GM23338 (cell line): ENCODE data around the gene LOXL4. TPM values are rescaled to one million over a fixed set of nuclear protein-coding genes. Genes with fewer than 3 reads are reported as not detected.

Experiments used
- ATAC-seq: fragments of 200-7000 bp; cut with Tn5 transposase; 3 replicates; pipeline ENCODE4 v1.9.1; 2020
- DNase-seq: peaks from one replicate; pipeline ENCODE4 v3.0.0-alpha.2; 2015; ENCODE audit warnings: low spot score
- H2AFZ ChIP-seq: fragments of 200-600 bp; sonication (generic); 2 replicates; pipeline ENCODE4 v1.8.0; 2016; ENCODE audit warnings: antibody characterized with exemption, mild to moderate bottlenecking, moderate library complexity
- H3F3A ChIP-seq: fragments of 200-600 bp; sonication (generic); replicated peaks from 2 replicates; pipeline ENCODE4 v1.8.0; 2017; ENCODE audit warnings: antibody characterized with exemption, mixed run types, low read depth
- H3K27ac ChIP-seq: fragments of 200-600 bp; sonication (generic); 2 replicates; pipeline ENCODE4 v1.6.1; 2016; ENCODE audit warnings: low read depth
- H3K27me3 ChIP-seq: fragments of 200-600 bp; sonication (generic); 2 replicates; pipeline ENCODE4 v1.8.0; 2016; ENCODE audit warnings: mild to moderate bottlenecking, mixed run types, moderate library complexity; ENCODE audit not compliant: insufficient read depth
- H3K36me3 ChIP-seq: fragments of 200-600 bp; sonication (generic); 2 replicates; pipeline ENCODE4 v1.8.0; 2016; ENCODE audit warnings: mild to moderate bottlenecking; ENCODE audit not compliant: insufficient read depth
- H3K4me1 ChIP-seq: fragments of 200-600 bp; sonication (generic); 2 replicates; pipeline ENCODE4 v1.8.0; 2016; ENCODE audit warnings: mild to moderate bottlenecking, moderate library complexity; ENCODE audit not compliant: insufficient read depth
- H3K4me2 ChIP-seq: fragments of 200-600 bp; sonication (generic); 2 replicates; pipeline ENCODE4 v1.7.1; 2017; ENCODE audit warnings: mixed run types
- H3K4me3 ChIP-seq: fragments of 200-600 bp; sonication (generic); 2 replicates; pipeline ENCODE4 v1.6.1; 2016; ENCODE audit warnings: mixed run types
- H3K79me2 ChIP-seq: fragments of 200-600 bp; sonication (generic); replicated peaks from 2 replicates; pipeline ENCODE4 v1.8.0; 2017; ENCODE audit warnings: mild to moderate bottlenecking; ENCODE audit not compliant: insufficient read depth
- H3K9me2 ChIP-seq: fragments of 200-600 bp; sonication (generic); 2 replicates; pipeline ENCODE4 v1.8.0; 2017; ENCODE audit not compliant: insufficient read depth
- H4K20me1 ChIP-seq: fragments of 200-600 bp; sonication (generic); replicated peaks from 2 replicates; pipeline ENCODE4 v1.8.0; 2017; ENCODE audit warnings: mild to moderate bottlenecking; ENCODE audit not compliant: insufficient read depth
- H3K27ac Mint-ChIP-seq: 2 replicates; pipeline ENCODE4 v1.8.0; 2020; ENCODE audit warnings: inconsistent platforms, mild to moderate bottlenecking, moderate library complexity, mixed read lengths
- H3K27me3 Mint-ChIP-seq: 3 replicates; pipeline ENCODE4 v1.8.0; 2022; ENCODE audit warnings: low read depth, mild to moderate bottlenecking, moderate library complexity, mixed read lengths, inconsistent platforms; ENCODE audit not compliant: insufficient read depth, poor library complexity
- H3K36me3 Mint-ChIP-seq: 3 replicates; pipeline ENCODE4 v1.8.0; 2021; ENCODE audit warnings: low read depth, mild to moderate bottlenecking, inconsistent platforms, moderate library complexity, mixed read lengths
- H3K4me1 Mint-ChIP-seq: 3 replicates; pipeline ENCODE4 v1.8.0; 2020; ENCODE audit warnings: mild to moderate bottlenecking, inconsistent platforms, mixed read lengths
- H3K4me3 Mint-ChIP-seq: 3 replicates; pipeline ENCODE4 v1.8.0; 2021; ENCODE audit warnings: moderate library complexity, mild to moderate bottlenecking, inconsistent platforms, mixed read lengths
- H3K9me3 Mint-ChIP-seq: 3 replicates; pipeline ENCODE4 v1.8.0; 2020; ENCODE audit warnings: moderate library complexity, mild to moderate bottlenecking, inconsistent platforms, mixed read lengths
- EZH2phosphoT487 ChIP-seq: fragments of 200-600 bp; sonication (generic); IDR thresholded peaks from one replicate; pipeline ENCODE4 v1.8.1; 2018; ENCODE audit warnings: antibody characterized with exemption; ENCODE audit not compliant: unreplicated experiment
- JUNB ChIP-seq: IDR thresholded peaks from one replicate; pipeline ENCODE4 v1.6.1; 2016; ENCODE audit warnings: antibody characterized with exemption; ENCODE audit not compliant: unreplicated experiment
- NANOG ChIP-seq: IDR thresholded peaks from 2 replicates; pipeline ENCODE4 v1.6.1; 2016; ENCODE audit warnings: antibody characterized with exemption, borderline replicate concordance
- POLR2AphosphoS5 ChIP-seq: IDR thresholded peaks from 2 replicates; pipeline ENCODE4 v1.6.1; 2016; ENCODE audit warnings: antibody characterized with exemption, low read depth
- STAT1 ChIP-seq: IDR thresholded peaks from one replicate; pipeline ENCODE4 v1.6.1; 2016; ENCODE audit warnings: antibody characterized with exemption; ENCODE audit not compliant: unreplicated experiment
- ZNF114 ChIP-seq: fragments of 250-450 bp; sonication (Bioruptor Pico); IDR thresholded peaks from 2 replicates; pipeline ENCODE4 v1.5.0; 2020; ENCODE audit warnings: mild to moderate bottlenecking, moderate library complexity
- ZNF331 ChIP-seq: fragments of 250-450 bp; sonication (Bioruptor Pico); IDR thresholded peaks from 2 replicates; pipeline ENCODE4 v1.5.0; 2020; ENCODE audit warnings: low read depth, mild to moderate bottlenecking, moderate library complexity
- polyA plus RNA-seq: library from polyadenylated mRNA; unstranded; fragments of >200 nt; fragmentation: Nextera tagmentation; extraction: Ambion mirVana; gene quantifications from 2 replicates; pipeline ENCODE4 v1.2.1, GENCODE V29; 2016
- total RNA-seq: library from RNA; depleted of rRNA; stranded (reverse); fragments of >200 nt; shearing (Covaris generic); gene quantifications from 2 replicates; pipeline ENCODE4 v1.2.3, GENCODE V29; 2014
- TF ChIP-seq, protein P1 (sequence below), 2 experiments: fragments of 200-600 bp in 1 of 2; sonication (generic) in 1 of 2; conservative IDR thresholded peaks; 2 replicates each; pipeline versions ENCODE4 v1.5.1 to v1.6.1; 2016 to 2017; ENCODE audit warnings: antibody characterized with exemption in 2 of 2, low read depth in 2 of 2, mild to moderate bottlenecking in 2 of 2, moderate library complexity in 1 of 2
- TF ChIP-seq, protein P2 (sequence below): IDR thresholded peaks from one replicate; pipeline ENCODE4 v1.6.1; 2018; ENCODE audit warnings: antibody characterized with exemption; ENCODE audit not compliant: unreplicated experiment
- TF ChIP-seq, protein P3 (sequence below): IDR thresholded peaks from 2 replicates; pipeline ENCODE4 v1.6.1; 2016; ENCODE audit warnings: antibody characterized with exemption
- TF ChIP-seq, protein P4 (sequence below): fragments of 250-450 bp; sonication (Bioruptor Pico); IDR thresholded peaks from 2 replicates; pipeline ENCODE4 v1.5.0; 2020; ENCODE audit warnings: mild to moderate bottlenecking, moderate library complexity

The LOXL4 gene
- total and polyA plus RNA-seq, 2 experiments from 2014 or later: 0.21 to 0.38 TPM

DNA sequence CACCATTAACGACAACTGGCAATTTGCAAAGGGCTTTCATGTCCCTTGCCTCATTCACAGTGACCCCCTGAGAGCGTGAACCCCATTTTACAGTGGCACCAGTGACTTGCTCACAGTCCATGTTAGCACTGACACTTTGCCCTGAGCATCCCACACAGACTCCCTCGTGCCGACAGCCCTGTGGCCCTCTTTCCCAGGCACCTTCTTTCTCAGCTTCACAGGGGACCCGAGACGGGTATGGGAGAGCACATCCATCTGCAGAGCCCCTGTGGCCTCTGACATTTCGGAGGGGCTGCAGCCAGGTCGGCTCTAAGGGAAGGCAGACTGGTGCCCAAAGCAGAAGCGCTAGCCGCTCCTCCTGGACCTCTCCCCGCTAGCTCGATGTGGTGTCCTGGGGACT, 10.8 kb downstream of the LOXL4 start (continued):
- TF ChIP-seq, protein P1, sequence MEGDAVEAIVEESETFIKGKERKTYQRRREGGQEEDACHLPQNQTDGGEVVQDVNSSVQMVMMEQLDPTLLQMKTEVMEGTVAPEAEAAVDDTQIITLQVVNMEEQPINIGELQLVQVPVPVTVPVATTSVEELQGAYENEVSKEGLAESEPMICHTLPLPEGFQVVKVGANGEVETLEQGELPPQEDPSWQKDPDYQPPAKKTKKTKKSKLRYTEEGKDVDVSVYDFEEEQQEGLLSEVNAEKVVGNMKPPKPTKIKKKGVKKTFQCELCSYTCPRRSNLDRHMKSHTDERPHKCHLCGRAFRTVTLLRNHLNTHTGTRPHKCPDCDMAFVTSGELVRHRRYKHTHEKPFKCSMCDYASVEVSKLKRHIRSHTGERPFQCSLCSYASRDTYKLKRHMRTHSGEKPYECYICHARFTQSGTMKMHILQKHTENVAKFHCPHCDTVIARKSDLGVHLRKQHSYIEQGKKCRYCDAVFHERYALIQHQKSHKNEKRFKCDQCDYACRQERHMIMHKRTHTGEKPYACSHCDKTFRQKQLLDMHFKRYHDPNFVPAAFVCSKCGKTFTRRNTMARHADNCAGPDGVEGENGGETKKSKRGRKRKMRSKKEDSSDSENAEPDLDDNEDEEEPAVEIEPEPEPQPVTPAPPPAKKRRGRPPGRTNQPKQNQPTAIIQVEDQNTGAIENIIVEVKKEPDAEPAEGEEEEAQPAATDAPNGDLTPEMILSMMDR (conservative IDR thresholded peaks at IDR 0.05; ENCODE audit: low read depth in 2 of 2): no peak
- TF ChIP-seq NANOG: no peak

DNA sequence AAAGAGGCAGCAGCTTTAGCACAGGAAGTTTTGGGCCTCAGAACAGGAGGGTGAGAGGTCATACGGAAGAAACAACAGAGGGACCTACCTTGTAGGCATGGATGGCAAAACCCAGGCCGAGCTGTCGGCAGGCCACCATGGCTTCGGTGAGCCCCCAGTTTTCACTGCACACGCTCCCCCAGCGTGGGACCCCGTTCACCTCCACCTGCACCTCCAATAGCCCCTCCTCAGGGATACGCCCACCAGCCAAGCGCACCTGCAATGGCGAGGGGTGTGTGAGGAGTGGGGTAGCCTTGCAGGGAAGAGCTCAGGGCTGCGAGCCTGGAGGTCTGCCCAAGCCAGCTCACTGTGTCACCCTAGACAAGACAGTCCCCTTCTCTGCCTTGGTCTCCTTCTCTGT, 11.3 kb downstream of the LOXL4 start:
- Mint-ChIP-seq H3K4me1 (peaks cover 8% of the 10 kb centered on the region), H3K27ac (no peak overlapping the region), H3K9me3 (no peaks in the 10 kb centered on the region), H3K36me3 (no peaks in the 10 kb centered on the region; the same call in 2 of the 3 replicates), H3K4me3 (no peak overlapping the region), H3K27me3 (peaks cover 2% of the 10 kb centered on the region)
- Histone ChIP-seq H3F3A (no peaks in the 10 kb centered on the region), H3K79me2 (no peaks in the 10 kb centered on the region), H3K36me3 (no peaks in the 10 kb centered on the region), H2AFZ (no peak overlapping the region), H4K20me1 (no peaks in the 10 kb centered on the region; the same call in 1 of the 2 replicates), H3K4me2 (no peak overlapping the region), H3K4me3 (no peak overlapping the region), H3K27me3 (no peaks in the 10 kb centered on the region), H3K4me1 (no peaks in the 10 kb centered on the region), H3K9me2 (no peaks in the 10 kb centered on the region), H3K27ac (no peak overlapping the region)
- ATAC-seq (no peak), DNase-seq (no peak)
- no peak for TF ChIP-seq ZNF114
- TF ChIP-seq, protein P2, sequence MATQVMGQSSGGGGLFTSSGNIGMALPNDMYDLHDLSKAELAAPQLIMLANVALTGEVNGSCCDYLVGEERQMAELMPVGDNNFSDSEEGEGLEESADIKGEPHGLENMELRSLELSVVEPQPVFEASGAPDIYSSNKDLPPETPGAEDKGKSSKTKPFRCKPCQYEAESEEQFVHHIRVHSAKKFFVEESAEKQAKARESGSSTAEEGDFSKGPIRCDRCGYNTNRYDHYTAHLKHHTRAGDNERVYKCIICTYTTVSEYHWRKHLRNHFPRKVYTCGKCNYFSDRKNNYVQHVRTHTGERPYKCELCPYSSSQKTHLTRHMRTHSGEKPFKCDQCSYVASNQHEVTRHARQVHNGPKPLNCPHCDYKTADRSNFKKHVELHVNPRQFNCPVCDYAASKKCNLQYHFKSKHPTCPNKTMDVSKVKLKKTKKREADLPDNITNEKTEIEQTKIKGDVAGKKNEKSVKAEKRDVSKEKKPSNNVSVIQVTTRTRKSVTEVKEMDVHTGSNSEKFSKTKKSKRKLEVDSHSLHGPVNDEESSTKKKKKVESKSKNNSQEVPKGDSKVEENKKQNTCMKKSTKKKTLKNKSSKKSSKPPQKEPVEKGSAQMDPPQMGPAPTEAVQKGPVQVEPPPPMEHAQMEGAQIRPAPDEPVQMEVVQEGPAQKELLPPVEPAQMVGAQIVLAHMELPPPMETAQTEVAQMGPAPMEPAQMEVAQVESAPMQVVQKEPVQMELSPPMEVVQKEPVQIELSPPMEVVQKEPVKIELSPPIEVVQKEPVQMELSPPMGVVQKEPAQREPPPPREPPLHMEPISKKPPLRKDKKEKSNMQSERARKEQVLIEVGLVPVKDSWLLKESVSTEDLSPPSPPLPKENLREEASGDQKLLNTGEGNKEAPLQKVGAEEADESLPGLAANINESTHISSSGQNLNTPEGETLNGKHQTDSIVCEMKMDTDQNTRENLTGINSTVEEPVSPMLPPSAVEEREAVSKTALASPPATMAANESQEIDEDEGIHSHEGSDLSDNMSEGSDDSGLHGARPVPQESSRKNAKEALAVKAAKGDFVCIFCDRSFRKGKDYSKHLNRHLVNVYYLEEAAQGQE: no peak
- no peak for TF ChIP-seq STAT1
- no peak for TF ChIP-seq POLR2AphosphoS5
- TF ChIP-seq ZNF331 (CRISPR knock-in tag): no peak
- TF ChIP-seq, protein P3, sequence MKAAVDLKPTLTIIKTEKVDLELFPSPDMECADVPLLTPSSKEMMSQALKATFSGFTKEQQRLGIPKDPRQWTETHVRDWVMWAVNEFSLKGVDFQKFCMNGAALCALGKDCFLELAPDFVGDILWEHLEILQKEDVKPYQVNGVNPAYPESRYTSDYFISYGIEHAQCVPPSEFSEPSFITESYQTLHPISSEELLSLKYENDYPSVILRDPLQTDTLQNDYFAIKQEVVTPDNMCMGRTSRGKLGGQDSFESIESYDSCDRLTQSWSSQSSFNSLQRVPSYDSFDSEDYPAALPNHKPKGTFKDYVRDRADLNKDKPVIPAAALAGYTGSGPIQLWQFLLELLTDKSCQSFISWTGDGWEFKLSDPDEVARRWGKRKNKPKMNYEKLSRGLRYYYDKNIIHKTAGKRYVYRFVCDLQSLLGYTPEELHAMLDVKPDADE: no peak
- TF ChIP-seq JUNB: no peak
- TF ChIP-seq NANOG: no peak
- TF ChIP-seq, protein P4, sequence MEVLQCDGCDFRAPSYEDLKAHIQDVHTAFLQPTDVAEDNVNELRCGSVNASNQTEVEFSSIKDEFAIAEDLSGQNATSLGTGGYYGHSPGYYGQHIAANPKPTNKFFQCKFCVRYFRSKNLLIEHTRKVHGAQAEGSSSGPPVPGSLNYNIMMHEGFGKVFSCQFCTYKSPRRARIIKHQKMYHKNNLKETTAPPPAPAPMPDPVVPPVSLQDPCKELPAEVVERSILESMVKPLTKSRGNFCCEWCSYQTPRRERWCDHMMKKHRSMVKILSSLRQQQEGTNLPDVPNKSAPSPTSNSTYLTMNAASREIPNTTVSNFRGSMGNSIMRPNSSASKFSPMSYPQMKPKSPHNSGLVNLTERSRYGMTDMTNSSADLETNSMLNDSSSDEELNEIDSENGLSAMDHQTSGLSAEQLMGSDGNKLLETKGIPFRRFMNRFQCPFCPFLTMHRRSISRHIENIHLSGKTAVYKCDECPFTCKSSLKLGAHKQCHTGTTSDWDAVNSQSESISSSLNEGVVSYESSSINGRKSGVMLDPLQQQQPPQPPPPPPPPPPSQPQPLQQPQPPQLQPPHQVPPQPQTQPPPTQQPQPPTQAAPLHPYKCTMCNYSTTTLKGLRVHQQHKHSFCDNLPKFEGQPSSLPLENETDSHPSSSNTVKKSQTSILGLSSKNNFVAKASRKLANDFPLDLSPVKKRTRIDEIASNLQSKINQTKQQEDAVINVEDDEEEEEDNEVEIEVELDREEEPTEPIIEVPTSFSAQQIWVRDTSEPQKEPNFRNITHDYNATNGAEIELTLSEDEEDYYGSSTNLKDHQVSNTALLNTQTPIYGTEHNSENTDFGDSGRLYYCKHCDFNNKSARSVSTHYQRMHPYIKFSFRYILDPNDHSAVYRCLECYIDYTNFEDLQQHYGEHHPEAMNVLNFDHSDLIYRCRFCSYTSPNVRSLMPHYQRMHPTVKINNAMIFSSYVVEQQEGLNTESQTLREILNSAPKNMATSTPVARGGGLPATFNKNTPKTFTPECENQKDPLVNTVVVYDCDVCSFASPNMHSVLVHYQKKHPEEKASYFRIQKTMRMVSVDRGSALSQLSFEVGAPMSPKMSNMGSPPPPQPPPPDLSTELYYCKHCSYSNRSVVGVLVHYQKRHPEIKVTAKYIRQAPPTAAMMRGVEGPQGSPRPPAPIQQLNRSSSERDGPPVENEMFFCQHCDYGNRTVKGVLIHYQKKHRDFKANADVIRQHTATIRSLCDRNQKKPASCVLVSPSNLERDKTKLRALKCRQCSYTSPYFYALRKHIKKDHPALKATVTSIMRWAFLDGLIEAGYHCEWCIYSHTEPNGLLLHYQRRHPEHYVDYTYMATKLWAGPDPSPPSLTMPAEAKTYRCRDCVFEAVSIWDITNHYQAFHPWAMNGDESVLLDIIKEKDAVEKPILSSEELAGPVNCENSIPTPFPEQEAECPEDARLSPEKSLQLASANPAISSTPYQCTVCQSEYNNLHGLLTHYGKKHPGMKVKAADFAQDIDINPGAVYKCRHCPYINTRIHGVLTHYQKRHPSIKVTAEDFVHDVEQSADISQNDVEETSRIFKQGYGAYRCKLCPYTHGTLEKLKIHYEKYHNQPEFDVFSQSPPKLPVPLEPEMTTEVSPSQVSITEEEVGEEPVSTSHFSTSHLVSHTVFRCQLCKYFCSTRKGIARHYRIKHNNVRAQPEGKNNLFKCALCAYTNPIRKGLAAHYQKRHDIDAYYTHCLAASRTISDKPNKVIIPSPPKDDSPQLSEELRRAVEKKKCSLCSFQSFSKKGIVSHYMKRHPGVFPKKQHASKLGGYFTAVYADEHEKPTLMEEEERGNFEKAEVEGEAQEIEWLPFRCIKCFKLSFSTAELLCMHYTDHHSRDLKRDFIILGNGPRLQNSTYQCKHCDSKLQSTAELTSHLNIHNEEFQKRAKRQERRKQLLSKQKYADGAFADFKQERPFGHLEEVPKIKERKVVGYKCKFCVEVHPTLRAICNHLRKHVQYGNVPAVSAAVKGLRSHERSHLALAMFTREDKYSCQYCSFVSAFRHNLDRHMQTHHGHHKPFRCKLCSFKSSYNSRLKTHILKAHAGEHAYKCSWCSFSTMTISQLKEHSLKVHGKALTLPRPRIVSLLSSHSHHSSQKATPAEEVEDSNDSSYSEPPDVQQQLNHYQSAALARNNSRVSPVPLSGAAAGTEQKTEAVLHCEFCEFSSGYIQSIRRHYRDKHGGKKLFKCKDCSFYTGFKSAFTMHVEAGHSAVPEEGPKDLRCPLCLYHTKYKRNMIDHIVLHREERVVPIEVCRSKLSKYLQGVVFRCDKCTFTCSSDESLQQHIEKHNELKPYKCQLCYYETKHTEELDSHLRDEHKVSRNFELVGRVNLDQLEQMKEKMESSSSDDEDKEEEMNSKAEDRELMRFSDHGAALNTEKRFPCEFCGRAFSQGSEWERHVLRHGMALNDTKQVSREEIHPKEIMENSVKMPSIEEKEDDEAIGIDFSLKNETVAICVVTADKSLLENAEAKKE: no peak
- no peak for TF ChIP-seq EZH2phosphoT487
